Globus pallidus (tissue), 1 donor: ENCODE data around the gene CMIP.

Experiments
- DNase-seq: peaks from one replicate; pipeline ENCODE4 v3.0.0-alpha.2; 2015; ENCODE audit warnings: low spot score

The CMIP gene

DNA sequence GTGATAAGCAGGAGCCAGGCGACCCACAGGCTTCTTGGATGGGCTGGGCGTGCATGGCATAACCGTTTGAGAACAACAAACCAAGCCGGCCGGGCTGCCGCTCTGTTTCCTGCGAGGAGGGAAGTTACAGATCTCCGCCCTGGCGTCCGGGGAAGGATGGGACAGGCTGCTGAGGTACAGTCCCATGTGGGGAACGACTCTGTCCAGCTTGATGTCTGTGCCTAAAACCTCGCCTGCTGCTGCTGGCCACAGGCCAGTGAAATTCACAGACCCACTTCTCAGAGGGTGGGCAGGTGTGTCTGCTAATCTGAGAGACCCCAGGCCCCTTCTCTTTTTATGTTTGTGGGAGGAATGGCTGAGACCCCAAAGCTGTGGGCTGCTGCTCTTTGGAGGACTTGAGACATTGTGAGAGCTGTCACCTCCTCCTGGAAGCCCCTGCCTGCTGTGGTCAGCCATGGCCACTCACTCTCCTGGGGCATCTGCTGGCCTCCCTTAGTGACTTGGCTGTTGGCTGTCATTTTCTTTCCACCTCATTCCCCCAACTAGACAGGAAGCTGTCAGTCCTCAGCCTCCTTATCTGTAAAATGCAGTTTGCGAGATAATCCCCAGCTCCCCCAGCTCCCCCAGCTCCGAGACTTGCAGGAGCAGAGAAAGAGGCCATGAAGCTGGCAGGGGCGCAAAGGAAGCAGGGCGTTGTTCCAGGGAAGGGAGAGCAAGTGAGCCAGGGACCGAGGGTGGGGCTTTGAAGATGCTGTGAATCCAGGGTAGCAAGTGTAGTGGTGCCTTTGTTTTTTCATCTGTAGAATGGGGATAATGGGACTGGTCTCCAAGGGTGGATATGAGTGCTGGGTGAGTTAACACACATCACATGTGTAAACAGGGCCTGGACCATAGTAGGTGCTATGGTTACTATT is 51.0 kb downstream of the CMIP start:
- no peak for DNase-seq

DNA sequence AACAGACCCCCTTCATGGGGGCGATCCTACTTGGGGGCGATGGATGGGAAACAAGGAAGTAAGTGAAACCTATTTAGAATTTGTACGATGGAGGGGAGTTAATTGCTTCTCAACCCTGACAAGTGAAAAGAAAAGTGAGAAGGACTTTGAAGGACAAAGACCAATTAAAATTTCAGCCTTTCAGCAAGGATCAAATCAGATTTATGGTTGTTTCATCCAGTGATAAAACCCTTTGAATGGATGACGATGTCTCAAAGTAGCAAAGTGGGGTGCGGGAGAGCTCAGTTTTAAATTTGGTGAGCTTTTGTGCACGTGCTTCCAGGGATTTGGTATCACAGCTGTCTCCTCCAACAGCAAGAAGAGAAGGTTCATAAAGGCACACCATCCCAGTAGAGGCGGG is 51.7 kb downstream of the CMIP start:
- DNase-seq = no peak

DNA sequence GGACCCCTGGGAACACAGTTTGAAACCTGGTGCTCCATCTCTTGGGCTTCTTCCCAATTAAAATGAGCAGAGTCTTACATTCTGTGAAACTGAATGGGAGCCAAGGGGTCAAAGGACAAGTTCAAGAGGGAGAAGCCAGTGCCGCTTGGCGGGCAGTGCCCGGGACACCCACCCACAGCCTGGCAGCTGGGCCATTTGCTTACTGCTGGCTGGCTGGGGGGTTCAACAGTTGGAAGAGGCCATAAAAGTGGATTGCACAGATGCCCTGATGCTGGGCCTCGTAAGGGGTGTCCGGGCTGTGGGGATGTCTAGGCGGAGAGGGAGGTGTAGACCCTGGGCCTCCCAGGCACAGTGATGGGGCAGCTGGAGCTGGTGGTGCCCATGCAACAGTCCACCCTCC is 52.1 kb downstream of the CMIP start:
- no peak for DNase-seq

DNA sequence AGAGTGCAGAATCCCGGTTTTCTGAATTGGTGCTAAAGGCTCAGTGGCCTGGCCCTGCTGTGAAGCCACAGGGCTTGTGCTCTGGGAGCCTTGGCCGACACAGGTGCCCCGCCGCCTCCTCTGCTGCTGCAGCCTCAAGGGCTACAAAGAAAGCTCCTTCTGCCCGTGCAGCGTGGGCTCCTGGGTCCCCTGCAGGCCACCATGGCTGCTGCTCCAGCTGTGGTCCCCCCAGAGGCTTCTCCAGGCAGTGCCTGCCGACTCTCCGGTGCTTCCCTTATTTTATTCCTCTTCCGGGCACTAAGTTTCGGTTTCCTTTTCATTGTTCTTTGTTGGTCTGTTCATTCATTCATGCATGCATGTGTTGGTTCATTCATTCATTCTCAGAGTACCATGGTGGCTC is 53.1 kb downstream of the CMIP start:
- no peak for DNase-seq

DNA sequence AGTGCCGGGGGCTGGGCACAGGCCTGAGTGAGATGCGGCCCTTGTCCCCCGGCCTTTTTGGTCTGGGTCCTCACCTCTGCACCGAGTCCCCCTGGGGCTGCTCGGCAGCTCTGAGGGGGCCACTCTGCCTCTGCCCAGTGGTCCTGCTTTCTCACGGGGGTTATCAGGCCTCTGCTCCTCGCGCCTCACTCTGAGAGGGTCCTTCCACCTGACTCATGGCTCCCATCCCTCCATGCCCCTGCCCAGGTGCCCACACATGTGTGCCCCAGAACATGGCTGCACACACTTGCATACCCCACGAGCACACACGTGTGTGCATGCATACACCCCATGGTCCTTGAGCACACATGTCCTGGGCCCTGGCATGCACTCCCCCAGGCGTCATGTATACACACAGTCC is 53.7 kb downstream of the CMIP start:
- no peak for DNase-seq

DNA sequence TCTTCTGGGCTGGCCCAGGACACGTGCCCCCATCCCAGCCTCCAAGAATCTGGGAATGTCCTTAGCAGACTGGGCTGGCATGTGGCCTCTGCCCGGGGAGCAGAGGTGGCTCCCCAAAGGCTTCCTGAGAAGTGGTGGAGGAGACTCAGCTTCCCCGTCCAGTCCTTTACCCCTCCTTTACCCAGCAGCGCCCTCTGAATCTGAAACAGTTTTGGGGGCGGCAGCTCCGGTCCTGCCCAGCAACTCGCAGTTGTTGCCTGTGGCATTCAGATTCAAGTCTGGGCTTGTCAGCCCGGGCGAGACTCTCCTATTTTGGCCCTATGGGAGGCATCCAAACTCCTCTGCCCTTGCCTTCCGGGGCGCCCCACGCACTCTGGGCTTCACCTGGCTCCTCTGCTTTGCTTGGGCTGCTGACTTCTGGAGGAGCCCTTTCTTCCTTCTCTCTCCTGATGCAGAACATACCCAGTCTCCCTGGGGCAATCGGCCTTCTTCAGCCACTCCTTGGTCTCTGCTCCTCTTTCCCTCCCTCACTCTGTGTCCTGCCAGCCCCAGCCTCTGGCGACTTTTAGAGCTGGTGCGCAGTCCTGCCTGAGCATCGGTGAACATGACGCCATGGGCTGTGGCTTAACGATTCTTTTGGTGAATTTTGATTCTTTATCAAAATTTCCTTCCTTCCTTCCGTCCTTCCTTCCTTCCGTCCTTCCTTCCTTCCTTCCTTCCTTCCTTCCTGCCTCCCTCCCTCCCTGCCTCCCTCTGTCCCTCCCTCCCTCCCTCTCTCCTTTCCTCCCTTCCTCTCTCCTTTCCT is 55.2 kb downstream of the CMIP start:
- DNase-seq = no peak

DNA sequence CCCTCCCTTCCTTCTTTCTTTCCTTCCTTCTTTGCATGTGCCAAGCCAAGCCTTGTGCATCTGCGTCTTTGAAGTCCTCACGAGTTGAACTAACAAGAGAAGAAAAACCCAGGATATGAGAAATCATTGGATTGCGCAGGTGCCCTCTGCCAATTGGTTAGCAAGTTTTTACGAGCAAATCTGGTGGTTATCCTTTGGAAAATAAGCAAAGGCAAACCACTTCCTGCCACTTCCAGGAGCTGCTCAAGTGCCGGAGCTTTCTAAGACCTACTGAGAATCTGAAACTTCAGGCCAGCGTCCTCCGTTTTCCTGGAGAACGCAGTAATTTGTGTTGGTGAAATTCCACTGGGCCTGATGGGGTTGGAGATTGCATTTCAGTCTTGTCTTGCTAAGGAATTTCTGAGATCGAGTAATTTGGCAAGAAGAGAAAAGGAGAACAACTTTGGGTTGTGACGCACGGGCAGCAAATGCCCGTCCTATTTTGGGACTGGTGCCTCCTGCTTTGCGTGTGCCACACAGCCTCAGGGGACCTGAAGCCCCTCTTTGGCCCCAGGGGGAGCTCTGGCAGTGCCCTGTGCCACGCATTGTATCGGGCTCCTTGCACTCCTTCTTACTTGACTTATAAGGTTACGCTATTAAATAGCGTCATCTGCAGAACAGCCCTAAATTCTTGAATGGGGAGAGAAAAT is 56.4 kb downstream of the CMIP start:
- no peak for DNase-seq

DNA sequence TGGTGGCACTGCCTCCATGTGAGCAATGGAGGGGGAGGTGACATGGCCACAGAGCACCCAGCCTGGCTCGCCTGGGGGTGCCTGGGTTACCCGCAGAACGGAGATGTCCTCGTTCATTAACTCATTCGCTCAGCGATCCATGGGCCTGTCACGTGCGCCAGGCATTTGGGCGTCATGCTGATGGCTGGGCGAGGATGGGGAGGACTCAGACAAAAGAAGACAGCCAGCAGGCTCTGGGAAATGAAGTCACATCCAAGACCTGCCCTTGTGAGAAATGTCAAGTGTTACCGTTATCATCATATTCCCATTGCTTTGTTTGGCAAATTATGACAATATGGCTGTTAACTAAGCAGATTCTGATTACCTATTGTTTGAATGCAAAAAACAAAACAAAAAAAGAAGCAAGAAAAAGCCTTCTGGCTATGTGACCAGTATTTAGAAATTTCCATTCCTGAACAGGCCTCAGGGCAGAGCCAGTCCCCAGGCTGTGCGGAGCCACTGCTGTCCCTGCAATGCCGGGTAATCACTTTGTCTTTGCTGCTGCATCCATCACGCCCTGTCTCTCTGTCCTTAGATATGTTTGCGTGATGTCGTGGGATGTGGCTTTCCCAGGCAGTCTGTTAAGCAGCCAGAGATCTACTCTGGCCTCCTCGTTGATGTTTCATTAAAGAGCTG is 57.9 kb downstream of the CMIP start:
- no peak for DNase-seq

DNA sequence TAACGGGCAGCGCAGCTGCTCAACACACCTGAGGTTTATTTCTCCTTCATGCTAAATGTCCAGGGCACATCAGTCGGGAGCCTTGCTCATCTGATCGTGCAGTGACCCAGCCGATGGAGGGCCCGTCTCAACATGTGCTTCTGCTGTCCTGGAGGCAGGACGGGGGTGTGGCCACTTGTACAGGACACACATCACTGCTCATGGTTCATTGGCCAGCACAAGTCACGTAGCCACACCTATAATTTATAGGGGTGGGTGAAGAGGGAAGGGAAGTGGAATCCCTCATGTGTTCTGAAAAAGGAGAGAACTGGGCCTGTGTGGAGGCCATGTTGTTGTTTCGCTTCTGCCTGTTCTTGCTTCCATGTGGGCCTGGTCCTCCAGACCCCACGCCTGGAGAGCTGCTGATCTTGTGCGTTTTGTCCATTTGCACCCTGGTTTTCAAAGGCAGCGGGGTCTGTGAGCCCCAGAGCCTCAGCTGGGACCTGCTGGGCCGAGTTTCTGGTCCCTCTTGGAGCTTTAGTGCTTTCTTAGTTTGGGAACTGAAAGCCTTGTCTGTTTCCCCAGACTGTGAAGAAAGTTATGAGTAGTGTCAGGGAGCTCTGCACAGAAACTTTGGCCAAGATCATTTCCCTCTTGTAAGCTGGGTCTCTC is 60.5 kb downstream of the CMIP start:
- DNase-seq = peak; percentile 37

DNA sequence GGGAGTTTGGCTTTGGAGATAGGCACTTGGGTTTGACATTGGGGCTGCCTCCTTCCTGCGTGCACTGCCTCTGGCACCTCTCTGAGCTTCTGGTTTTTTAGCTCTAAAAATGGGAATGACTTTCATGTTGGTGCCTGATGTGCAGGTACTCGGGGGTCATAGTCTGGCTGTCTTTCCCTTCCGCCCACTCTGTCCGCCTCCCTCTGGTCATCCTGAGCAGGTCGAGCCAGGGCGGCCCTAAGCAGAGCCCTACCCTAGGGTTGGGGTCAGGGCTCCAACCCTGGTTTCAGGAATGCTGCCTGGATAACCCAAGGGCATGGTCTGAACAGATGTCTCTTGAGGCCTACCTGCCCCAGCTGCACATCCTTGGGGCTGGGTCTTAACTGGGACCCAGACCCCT is 64.8 kb downstream of the CMIP start:
- DNase-seq = no peak

DNA sequence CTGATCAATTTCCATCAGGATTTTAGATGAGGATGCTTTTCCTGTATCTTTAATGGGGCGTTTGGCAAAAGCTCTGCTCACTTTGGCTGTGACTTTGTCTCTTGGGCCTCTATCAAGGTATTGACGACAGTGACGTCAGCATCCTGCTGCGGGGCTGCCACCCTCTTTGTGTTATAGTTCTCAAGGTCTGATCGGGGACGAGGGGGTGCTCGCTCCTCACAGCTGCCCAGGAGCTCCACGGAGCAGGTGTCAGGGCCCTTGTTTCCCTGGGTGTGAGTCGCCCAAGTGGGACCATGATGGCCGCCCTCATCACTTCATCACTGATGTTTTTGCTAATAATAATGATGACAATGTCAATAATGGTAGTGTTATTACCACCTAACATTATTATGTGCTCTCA is 65.4 kb downstream of the CMIP start:
- DNase-seq = no peak

DNA sequence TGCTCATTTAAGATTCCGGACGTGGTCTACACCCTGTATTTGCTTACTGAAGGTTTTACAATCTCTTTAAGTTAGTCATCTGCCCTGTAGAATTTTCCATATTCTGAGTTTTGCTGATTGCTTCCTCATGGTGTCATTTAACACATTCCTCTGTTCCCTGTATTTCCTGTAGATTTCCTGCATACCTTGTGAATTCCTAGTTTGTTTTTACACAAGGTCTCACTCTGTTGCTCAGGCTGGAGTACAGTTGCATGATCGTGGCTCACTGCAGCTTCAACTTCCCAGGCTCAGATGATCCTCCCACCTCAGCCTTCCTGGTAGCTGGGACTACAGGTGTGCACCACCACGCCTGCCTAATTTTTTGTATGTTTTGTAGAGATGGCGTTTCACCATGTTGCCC is 66.8 kb downstream of the CMIP start:
- no peak for DNase-seq

DNA sequence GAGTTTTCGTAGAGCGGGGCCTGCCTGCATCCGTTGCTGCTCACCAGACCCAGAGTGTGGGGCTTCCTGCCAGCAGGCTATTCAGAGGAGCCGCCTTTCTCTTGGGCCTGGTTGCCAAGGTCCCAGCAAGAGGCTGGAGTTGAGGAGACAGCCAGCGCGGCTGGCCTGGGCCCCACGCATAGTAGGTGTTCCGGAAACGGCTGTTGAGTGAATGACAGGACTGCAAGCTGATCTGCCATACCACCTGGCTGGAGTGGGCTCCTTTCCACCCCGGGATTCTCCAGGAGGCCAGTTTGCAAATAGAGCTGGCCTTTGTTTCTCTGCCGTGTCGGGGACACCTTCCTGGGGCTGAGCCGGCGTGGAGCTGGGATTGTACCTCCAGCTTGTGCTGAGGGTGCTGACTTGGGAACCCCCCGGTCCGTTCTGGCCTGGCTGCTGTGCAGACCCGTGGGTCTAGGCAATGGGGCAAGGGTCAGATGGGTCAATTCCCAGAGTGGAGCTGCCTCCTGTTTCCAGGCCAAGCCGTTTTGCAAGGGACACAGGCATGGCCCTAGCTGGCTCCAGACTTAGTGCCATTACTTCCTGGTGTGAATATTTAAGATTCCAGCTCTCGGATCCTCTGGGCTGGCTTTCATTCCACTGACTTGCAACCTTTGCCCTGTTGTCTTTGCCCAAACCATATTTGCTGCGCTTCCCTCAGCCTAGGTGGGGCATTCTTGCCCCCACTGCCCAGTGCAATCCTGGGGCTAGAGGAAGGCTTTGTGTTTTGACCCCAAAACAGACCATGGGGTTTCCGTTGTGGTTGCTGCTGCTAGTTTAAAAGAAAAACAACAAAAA is 68.8 kb downstream of the CMIP start:
- no peak for DNase-seq

DNA sequence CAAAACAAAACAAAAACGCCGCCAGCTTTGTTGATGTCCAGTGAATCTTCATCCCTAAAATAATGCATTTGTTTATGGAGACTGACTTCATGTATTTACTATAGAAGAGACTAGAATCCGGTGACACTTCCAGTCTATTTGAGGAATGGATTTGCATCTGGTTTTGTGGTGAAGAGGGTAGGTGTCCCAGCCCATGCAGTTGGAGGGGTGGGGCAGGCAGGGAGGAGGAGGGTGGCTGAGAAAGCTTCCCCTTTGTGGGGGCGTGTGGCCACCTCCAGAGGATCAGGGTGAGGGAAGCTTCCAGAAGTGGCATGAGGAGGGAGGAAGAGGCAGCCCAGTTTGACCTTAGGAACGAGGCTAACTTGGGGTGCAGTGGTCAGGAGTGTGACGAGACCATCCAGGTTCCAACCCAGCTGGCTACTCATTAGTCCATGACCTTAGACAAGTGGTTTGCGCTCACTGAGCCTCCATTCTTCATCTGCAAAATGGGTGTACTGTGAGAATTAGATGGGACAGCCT is 69.5 kb downstream of the CMIP start:
- no peak for DNase-seq

DNA sequence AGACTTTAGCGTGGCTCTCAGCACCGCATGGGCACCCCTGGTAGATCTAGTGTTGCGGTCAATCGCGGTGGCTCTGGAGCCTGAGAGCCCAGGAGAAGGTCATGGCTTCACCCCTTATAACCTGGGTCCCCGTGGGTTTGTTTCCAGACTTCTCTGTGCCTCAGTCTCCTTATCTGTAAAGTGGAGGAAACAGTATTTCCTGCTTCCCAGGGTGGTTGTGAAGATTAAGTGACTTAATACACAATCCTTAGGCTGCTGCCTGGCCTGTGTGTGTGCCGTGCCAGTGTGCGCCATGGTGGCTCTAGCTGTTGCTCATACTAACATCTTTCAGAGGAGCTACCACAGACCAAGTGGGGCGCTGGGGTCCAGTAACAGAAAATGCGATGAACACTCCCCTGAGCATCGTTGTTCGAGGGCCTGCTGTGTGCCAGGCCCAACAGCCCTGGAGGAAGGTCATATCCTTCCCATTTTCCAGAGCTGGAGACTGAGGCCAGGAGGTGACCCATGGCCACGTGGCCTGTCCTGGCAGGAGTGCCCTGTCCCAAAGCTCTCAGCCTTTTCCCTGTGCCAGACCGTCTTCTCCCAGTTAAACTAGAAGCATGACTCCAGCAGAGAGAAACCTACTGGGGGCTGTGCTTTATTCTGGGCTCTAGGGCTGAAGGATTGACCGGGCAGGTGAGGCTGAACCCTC is 70.1 kb downstream of the CMIP start:
- no peak for DNase-seq

DNA sequence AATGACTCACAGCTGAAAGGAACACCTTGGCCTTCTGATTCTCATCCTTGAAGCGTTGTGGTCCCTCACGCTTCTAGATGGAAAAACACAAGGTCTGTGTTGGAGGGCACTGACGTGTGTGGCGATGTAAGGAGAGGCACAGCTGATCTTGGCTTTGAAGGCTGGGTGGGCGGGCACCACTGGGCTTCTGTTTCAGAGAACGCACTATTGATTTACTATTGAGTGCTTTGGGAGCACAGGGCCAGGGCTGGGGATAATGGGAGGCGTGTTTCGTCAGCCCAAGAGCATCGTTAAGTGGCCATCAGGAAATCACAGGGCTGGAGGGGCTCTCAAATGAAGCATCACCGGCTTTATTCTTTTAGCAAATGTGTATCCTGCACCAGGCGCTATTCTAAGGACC is 70.7 kb downstream of the CMIP start:
- DNase-seq = no peak

DNA sequence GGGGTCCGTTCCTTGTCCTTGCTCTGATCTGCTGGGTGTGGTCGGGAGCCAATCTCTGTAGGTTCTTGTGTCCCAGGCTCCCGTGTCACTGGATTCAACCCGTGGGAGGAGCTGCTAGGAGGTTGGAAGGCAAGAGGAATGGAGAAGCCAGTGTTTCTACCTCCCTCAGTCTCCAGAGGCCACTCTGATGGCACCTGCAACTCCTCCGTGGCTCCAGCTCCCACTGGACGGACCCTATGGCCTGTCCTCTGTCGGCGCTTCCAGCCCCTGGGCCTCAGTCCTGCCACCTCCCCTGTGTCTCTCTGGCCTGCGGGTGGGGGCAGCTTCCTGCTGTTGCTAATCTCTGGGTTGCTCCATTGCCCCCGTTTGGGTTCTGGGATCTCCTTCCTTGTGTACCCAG is 71.1 kb downstream of the CMIP start:
- DNase-seq = no peak

DNA sequence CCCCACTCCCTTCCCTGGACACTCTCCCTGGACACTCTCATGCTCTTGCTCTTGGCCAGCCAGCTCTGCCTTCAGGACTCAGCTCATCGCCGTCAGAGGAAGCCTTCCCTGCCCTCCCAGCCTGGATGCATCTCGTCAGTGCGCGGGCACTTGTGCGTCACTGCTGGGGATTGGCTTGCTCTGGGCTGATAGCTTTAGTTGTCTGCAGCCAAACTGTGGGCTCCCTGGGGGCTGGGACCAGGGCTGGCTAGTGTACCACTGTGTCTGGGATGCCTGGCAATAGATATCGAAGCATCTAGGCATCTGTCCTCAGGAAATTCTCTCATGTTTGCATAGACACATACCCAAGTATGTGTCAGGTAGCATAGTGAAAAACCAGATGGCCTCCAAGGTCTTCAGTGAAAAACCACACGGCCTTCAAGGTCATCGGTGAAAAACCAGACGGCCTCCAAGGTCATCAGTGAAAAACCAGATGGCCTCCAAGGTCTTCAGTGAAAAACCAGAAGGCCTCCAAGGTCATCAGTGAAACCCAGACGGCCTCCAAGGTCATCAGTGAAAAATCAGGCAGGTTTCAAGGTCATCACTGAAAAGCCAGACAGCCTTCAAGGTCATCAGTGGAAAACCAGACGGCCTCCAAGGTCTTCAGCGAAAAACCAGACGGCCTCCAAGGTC is 72.0 kb downstream of the CMIP start:
- no peak for DNase-seq

DNA sequence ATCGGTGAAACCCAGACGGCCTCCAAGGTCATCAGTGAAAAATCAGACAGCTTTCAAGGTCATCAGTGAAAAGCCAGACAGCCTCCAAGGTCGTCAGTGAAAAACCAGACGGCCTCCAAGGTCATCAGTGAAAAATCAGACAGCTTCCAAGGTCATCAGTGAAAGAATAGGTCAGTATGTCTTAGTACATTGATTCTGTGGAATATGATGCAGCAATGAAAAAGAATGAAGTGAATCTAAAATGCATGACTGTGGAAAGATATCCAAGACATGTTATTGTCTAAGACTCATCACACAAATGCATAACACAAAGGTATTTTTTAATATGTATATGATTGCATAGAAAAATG is 72.5 kb downstream of the CMIP start:
- no peak for DNase-seq
